Vein endothelial cell (primary cell): ENCODE results near the gene TM4SF1. TPM values are rescaled to one million over a fixed set of nuclear protein-coding genes. Genes with fewer than 3 reads are reported as not detected.

ENCODE experiments used
- total RNA-seq: library from RNA; depleted of rRNA; stranded (reverse); fragments of >200 nt; gene quantifications from 2 replicates; pipeline ENCODE4 v1.2.3, GENCODE V29; 2012

TM4SF1 gene, protein sequence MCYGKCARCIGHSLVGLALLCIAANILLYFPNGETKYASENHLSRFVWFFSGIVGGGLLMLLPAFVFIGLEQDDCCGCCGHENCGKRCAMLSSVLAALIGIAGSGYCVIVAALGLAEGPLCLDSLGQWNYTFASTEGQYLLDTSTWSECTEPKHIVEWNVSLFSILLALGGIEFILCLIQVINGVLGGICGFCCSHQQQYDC
- 957 and 972 TPM in 2 replicates for total RNA-seq

DNA sequence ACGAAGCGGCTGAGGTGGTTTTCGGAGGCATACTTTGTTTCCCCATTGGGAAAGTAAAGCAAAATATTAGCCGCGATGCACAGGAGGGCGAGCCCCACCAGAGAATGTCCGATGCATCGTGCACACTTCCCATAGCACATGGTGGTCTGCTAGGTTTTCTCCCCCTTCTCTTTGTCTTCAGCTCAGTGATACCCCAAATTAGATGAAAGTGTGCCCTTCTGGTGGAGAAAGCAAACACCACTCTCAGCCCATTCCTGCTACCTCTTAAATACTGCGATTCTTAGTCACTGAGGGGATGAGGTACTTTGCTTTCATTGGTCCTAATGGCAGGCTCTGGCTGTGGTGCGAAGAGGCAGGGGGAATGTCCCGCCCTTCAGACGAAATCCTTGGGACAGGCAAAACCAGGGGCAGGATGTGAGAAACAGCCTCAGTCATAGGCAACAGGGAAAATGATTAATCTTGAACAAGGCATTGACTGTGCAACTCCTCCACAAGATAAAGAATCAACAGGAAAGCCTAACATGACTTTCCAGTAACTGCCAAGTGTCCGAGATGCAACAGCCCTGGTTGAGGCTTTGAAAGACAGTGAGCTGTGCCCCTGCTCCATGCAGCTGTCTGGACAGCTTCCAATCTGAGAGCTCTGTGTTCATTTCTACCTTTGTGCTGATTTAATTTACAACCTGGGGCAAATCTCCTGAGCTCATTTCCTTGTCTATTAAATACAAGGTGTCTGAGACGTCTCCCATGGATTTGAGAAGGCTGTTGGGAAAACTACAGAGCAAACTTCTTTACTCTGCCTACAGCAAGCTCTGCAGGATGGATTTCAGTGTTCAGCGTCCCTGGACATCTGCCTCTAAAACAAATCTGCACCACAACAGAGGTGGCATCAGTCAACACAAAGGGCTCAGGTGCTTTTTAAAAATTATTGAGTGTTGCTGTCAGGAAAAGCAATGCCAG lies at the start of gene TM4SF1:
TM4SF1 (minus strand) TSS at position 242 of the 957 bp plus-strand sequence; CDS start at position 140, 102 bp downstream.

DNA sequence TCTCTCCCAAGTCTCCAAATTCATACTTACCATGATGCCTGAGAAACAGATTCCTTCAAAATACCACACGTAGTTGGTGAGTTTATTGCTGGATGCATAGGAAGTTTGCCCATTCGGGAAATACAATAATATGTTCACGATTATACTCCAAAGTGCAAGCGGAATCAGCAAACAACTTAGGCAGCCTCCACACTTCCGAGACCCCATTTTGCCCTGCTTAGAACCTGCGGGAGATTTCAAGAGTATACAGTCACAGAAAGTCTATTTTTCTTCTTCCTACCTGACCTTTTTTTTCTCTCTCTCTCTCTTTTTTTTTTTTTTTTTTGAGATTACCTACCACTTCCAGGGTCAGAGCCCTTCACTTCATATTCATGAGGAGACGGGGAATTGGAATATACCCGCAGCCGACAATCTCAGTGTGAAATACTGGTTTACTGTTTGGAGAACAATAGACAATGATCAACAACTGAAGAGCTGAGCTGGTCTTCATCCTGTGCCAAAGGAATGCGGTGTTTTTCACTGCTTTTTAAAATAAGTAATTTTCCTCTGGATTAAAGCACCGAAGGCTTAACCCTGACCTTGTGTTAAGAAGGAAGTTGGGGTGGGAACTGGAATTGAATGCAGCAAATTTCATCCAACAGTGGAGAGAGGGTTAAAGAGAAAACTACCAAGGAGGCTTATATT lies 44.1 kb downstream of the TM4SF1 start, which contains the start of gene TM4SF18:
TM4SF18 (minus strand) TSS at position 461 of the 684 bp plus-strand sequence; CDS start at position 207, 254 bp downstream.

Other genes with a start within 250 kb of the TM4SF1 start
- 15.4 and 17.8 TPM in 2 replicates for gene HPS3, start 248.0 kb downstream of the TM4SF1 start, total RNA-seq
- under 0.01 TPM in 1 of 2 replicates, not detected in the other for gene CP, start 155.8 kb downstream of the TM4SF1 start, total RNA-seq
- 91.5 and 264 TPM in 2 replicates for gene TM4SF18, start 44.0 kb downstream of the TM4SF1 start, total RNA-seq
- not detected in 2 replicates for gene TM4SF4, start 97.0 kb upstream of the TM4SF1 start, total RNA-seq